GM23338 (cell line): ENCODE results near the gene PHYKPL. TPM values are rescaled to one million over a fixed set of nuclear protein-coding genes. Genes with fewer than 3 reads are reported as not detected.

ENCODE experiments used
- ATAC-seq: fragments of 200-7000 bp; cut with Tn5 transposase; 3 replicates; pipeline ENCODE4 v1.9.1; 2020
- DNase-seq: peaks from one replicate; pipeline ENCODE4 v3.0.0-alpha.2; 2015; ENCODE audit warnings: low spot score
- H2AFZ ChIP-seq: fragments of 200-600 bp; sonication (generic); 2 replicates; pipeline ENCODE4 v1.8.0; 2016; ENCODE audit warnings: antibody characterized with exemption, mild to moderate bottlenecking, moderate library complexity
- H3F3A ChIP-seq: fragments of 200-600 bp; sonication (generic); replicated peaks from 2 replicates; pipeline ENCODE4 v1.8.0; 2017; ENCODE audit warnings: antibody characterized with exemption, mixed run types, low read depth
- H3K27ac ChIP-seq: fragments of 200-600 bp; sonication (generic); 2 replicates; pipeline ENCODE4 v1.6.1; 2016; ENCODE audit warnings: low read depth
- H3K27me3 ChIP-seq: fragments of 200-600 bp; sonication (generic); 2 replicates; pipeline ENCODE4 v1.8.0; 2016; ENCODE audit warnings: mild to moderate bottlenecking, mixed run types, moderate library complexity; ENCODE audit not compliant: insufficient read depth
- H3K36me3 ChIP-seq: fragments of 200-600 bp; sonication (generic); 2 replicates; pipeline ENCODE4 v1.8.0; 2016; ENCODE audit warnings: mild to moderate bottlenecking; ENCODE audit not compliant: insufficient read depth
- H3K4me1 ChIP-seq: fragments of 200-600 bp; sonication (generic); 2 replicates; pipeline ENCODE4 v1.8.0; 2016; ENCODE audit warnings: mild to moderate bottlenecking, moderate library complexity; ENCODE audit not compliant: insufficient read depth
- H3K4me2 ChIP-seq: fragments of 200-600 bp; sonication (generic); 2 replicates; pipeline ENCODE4 v1.7.1; 2017; ENCODE audit warnings: mixed run types
- H3K4me3 ChIP-seq: fragments of 200-600 bp; sonication (generic); 2 replicates; pipeline ENCODE4 v1.6.1; 2016; ENCODE audit warnings: mixed run types
- H3K79me2 ChIP-seq: fragments of 200-600 bp; sonication (generic); replicated peaks from 2 replicates; pipeline ENCODE4 v1.8.0; 2017; ENCODE audit warnings: mild to moderate bottlenecking; ENCODE audit not compliant: insufficient read depth
- H3K9me2 ChIP-seq: fragments of 200-600 bp; sonication (generic); 2 replicates; pipeline ENCODE4 v1.8.0; 2017; ENCODE audit not compliant: insufficient read depth
- H4K20me1 ChIP-seq: fragments of 200-600 bp; sonication (generic); replicated peaks from 2 replicates; pipeline ENCODE4 v1.8.0; 2017; ENCODE audit warnings: mild to moderate bottlenecking; ENCODE audit not compliant: insufficient read depth
- H3K27ac Mint-ChIP-seq: 2 replicates; pipeline ENCODE4 v1.8.0; 2020; ENCODE audit warnings: inconsistent platforms, mild to moderate bottlenecking, moderate library complexity, mixed read lengths
- H3K27me3 Mint-ChIP-seq: 3 replicates; pipeline ENCODE4 v1.8.0; 2022; ENCODE audit warnings: low read depth, mild to moderate bottlenecking, moderate library complexity, mixed read lengths, inconsistent platforms; ENCODE audit not compliant: insufficient read depth, poor library complexity
- H3K36me3 Mint-ChIP-seq: 3 replicates; pipeline ENCODE4 v1.8.0; 2021; ENCODE audit warnings: low read depth, mild to moderate bottlenecking, inconsistent platforms, moderate library complexity, mixed read lengths
- H3K4me1 Mint-ChIP-seq: 3 replicates; pipeline ENCODE4 v1.8.0; 2020; ENCODE audit warnings: mild to moderate bottlenecking, inconsistent platforms, mixed read lengths
- H3K4me3 Mint-ChIP-seq: 3 replicates; pipeline ENCODE4 v1.8.0; 2021; ENCODE audit warnings: moderate library complexity, mild to moderate bottlenecking, inconsistent platforms, mixed read lengths
- H3K9me3 Mint-ChIP-seq: 3 replicates; pipeline ENCODE4 v1.8.0; 2020; ENCODE audit warnings: moderate library complexity, mild to moderate bottlenecking, inconsistent platforms, mixed read lengths
- CREB1 ChIP-seq: fragments of 250-450 bp; sonication (Bioruptor Pico); IDR thresholded peaks from 2 replicates; pipeline ENCODE4 v1.5.0; 2020; ENCODE audit warnings: low read depth, mild to moderate bottlenecking, moderate library complexity
- EZH2 ChIP-seq: fragments of 200-600 bp; sonication (generic); IDR thresholded peaks from one replicate; pipeline ENCODE4 v1.8.0; 2017; ENCODE audit warnings: antibody characterized with exemption, mild to moderate bottlenecking, low read depth; ENCODE audit not compliant: unreplicated experiment
- EZH2phosphoT487 ChIP-seq: fragments of 200-600 bp; sonication (generic); IDR thresholded peaks from one replicate; pipeline ENCODE4 v1.8.1; 2018; ENCODE audit warnings: antibody characterized with exemption; ENCODE audit not compliant: unreplicated experiment
- JUNB ChIP-seq: IDR thresholded peaks from one replicate; pipeline ENCODE4 v1.6.1; 2016; ENCODE audit warnings: antibody characterized with exemption; ENCODE audit not compliant: unreplicated experiment
- NANOG ChIP-seq: IDR thresholded peaks from 2 replicates; pipeline ENCODE4 v1.6.1; 2016; ENCODE audit warnings: antibody characterized with exemption, borderline replicate concordance
- STAT1 ChIP-seq: IDR thresholded peaks from one replicate; pipeline ENCODE4 v1.6.1; 2016; ENCODE audit warnings: antibody characterized with exemption; ENCODE audit not compliant: unreplicated experiment
- ZNF114 ChIP-seq: fragments of 250-450 bp; sonication (Bioruptor Pico); IDR thresholded peaks from 2 replicates; pipeline ENCODE4 v1.5.0; 2020; ENCODE audit warnings: mild to moderate bottlenecking, moderate library complexity
- ZNF331 ChIP-seq: fragments of 250-450 bp; sonication (Bioruptor Pico); IDR thresholded peaks from 2 replicates; pipeline ENCODE4 v1.5.0; 2020; ENCODE audit warnings: low read depth, mild to moderate bottlenecking, moderate library complexity
- polyA plus RNA-seq: library from polyadenylated mRNA; unstranded; fragments of >200 nt; fragmentation: Nextera tagmentation; extraction: Ambion mirVana; gene quantifications from 2 replicates; pipeline ENCODE4 v1.2.1, GENCODE V29; 2016
- total RNA-seq: library from RNA; depleted of rRNA; stranded (reverse); fragments of >200 nt; shearing (Covaris generic); gene quantifications from 2 replicates; pipeline ENCODE4 v1.2.3, GENCODE V29; 2014
- TF ChIP-seq, protein P1 (sequence below): fragments of 250-450 bp; sonication (Bioruptor Pico); IDR thresholded peaks from 2 replicates; pipeline ENCODE4 v1.5.0; 2020; ENCODE audit warnings: mild to moderate bottlenecking, moderate library complexity
- TF ChIP-seq, protein P2 (sequence below): IDR thresholded peaks from one replicate; pipeline ENCODE4 v1.6.1; 2018; ENCODE audit warnings: antibody characterized with exemption; ENCODE audit not compliant: unreplicated experiment
- TF ChIP-seq, protein P3 (sequence below), 2 experiments: fragments of 200-600 bp in 1 of 2; sonication (generic) in 1 of 2; conservative IDR thresholded peaks; 2 replicates each; pipeline versions ENCODE4 v1.5.1 to v1.6.1; 2016 to 2017; ENCODE audit warnings: antibody characterized with exemption in 2 of 2, low read depth in 2 of 2, mild to moderate bottlenecking in 2 of 2, moderate library complexity in 1 of 2
- TF ChIP-seq, protein P4 (sequence below): IDR thresholded peaks from 2 replicates; pipeline ENCODE4 v1.6.1; 2016; ENCODE audit warnings: antibody characterized with exemption

The PHYKPL gene
- total and polyA plus RNA-seq, 2 experiments from 2014 or later, result 15.9 to 20.8 TPM

DNA sequence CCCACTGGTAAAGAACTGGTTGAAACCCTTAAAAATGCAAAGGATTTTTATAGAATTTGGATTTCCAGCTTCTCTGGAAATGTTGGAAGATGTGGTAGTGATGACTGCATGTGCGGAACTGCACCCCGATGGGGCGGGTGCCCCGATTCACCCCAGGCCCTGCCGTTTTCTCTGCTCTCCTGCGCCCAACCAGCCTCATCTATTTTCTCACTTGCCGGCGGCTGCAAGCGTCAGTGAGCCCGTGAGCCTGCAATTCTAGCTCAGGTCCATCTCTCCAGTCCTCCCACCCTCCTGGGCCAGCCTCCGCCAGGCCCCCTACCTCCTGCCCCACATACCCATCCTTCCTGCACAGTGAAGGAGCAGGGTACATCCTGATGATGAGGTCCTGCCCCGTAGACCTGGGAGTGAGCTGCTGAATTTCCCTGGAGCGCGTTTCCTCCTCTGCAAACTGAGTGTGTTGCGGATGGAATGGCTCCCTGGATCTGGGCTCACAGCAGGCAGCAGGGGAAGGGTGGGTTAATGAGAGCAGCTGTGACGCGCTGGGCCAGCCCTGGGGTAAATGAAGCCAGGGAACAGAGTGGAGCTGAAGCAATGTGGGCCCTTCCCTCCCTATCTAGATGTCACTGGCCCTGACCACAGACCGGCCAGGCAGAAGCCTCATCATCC lies 45.9 kb upstream of the PHYKPL start (continued):
- TF ChIP-seq, protein P1, sequence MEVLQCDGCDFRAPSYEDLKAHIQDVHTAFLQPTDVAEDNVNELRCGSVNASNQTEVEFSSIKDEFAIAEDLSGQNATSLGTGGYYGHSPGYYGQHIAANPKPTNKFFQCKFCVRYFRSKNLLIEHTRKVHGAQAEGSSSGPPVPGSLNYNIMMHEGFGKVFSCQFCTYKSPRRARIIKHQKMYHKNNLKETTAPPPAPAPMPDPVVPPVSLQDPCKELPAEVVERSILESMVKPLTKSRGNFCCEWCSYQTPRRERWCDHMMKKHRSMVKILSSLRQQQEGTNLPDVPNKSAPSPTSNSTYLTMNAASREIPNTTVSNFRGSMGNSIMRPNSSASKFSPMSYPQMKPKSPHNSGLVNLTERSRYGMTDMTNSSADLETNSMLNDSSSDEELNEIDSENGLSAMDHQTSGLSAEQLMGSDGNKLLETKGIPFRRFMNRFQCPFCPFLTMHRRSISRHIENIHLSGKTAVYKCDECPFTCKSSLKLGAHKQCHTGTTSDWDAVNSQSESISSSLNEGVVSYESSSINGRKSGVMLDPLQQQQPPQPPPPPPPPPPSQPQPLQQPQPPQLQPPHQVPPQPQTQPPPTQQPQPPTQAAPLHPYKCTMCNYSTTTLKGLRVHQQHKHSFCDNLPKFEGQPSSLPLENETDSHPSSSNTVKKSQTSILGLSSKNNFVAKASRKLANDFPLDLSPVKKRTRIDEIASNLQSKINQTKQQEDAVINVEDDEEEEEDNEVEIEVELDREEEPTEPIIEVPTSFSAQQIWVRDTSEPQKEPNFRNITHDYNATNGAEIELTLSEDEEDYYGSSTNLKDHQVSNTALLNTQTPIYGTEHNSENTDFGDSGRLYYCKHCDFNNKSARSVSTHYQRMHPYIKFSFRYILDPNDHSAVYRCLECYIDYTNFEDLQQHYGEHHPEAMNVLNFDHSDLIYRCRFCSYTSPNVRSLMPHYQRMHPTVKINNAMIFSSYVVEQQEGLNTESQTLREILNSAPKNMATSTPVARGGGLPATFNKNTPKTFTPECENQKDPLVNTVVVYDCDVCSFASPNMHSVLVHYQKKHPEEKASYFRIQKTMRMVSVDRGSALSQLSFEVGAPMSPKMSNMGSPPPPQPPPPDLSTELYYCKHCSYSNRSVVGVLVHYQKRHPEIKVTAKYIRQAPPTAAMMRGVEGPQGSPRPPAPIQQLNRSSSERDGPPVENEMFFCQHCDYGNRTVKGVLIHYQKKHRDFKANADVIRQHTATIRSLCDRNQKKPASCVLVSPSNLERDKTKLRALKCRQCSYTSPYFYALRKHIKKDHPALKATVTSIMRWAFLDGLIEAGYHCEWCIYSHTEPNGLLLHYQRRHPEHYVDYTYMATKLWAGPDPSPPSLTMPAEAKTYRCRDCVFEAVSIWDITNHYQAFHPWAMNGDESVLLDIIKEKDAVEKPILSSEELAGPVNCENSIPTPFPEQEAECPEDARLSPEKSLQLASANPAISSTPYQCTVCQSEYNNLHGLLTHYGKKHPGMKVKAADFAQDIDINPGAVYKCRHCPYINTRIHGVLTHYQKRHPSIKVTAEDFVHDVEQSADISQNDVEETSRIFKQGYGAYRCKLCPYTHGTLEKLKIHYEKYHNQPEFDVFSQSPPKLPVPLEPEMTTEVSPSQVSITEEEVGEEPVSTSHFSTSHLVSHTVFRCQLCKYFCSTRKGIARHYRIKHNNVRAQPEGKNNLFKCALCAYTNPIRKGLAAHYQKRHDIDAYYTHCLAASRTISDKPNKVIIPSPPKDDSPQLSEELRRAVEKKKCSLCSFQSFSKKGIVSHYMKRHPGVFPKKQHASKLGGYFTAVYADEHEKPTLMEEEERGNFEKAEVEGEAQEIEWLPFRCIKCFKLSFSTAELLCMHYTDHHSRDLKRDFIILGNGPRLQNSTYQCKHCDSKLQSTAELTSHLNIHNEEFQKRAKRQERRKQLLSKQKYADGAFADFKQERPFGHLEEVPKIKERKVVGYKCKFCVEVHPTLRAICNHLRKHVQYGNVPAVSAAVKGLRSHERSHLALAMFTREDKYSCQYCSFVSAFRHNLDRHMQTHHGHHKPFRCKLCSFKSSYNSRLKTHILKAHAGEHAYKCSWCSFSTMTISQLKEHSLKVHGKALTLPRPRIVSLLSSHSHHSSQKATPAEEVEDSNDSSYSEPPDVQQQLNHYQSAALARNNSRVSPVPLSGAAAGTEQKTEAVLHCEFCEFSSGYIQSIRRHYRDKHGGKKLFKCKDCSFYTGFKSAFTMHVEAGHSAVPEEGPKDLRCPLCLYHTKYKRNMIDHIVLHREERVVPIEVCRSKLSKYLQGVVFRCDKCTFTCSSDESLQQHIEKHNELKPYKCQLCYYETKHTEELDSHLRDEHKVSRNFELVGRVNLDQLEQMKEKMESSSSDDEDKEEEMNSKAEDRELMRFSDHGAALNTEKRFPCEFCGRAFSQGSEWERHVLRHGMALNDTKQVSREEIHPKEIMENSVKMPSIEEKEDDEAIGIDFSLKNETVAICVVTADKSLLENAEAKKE, result no peak
- no peak for TF ChIP-seq NANOG
- no peak for TF ChIP-seq EZH2
- TF ChIP-seq CREB1, result no peak
- TF ChIP-seq STAT1, result no peak
- TF ChIP-seq ZNF331 (CRISPR knock-in tag), result no peak

DNA sequence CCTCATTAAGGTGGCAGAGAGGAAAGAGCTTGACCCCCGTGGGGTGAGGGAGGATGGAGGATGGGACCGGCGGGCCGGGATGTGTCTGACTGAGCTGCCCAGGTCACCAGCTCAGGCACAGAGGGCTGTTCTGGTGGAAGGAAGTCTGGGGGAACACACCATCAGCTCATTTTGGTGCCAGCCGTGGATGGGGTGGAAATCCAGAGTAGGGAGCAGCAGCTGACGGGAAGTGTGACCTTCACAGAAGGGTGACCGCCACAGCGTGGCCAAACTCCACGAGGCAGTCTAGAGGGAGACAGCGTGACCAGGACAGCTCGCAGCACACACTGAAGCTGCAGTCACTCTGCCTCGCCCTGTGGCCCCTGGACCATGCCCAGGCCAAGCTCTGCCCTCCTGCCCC lies 45.3 kb upstream of the PHYKPL start:
- Histone ChIP-seq H4K20me1 (no peaks in the 10 kb centered on the region), H3K4me2 (no peak overlapping the region), H3K4me3 (no peak overlapping the region), H3K9me2 (no peaks in the 10 kb centered on the region), H3K36me3 (no peaks in the 10 kb centered on the region), H3F3A (no peaks in the 10 kb centered on the region), H3K27me3 (no peaks in the 10 kb centered on the region), H3K79me2 (no peaks in the 10 kb centered on the region), H3K4me1 (no peaks in the 10 kb centered on the region), H3K27ac (no peak overlapping the region), H2AFZ (no peak overlapping the region)
- peaks cover 2% of the 10 kb centered on the region; the same call in 2 of the 3 replicates for H3K9me3 Mint-ChIP-seq
- no peak for DNase-seq
- peaks cover 19% of the 10 kb centered on the region for H3K27me3 Mint-ChIP-seq
- no peak overlapping the region for H3K4me3 Mint-ChIP-seq
- peaks cover 6% of the 10 kb centered on the region for H3K4me1 Mint-ChIP-seq
- no peak overlapping the region for H3K27ac Mint-ChIP-seq
- ATAC-seq, result no peak
- no peaks in the 10 kb centered on the region for H3K36me3 Mint-ChIP-seq
- TF ChIP-seq ZNF331 (CRISPR knock-in tag), result no peak
- TF ChIP-seq, protein P2, sequence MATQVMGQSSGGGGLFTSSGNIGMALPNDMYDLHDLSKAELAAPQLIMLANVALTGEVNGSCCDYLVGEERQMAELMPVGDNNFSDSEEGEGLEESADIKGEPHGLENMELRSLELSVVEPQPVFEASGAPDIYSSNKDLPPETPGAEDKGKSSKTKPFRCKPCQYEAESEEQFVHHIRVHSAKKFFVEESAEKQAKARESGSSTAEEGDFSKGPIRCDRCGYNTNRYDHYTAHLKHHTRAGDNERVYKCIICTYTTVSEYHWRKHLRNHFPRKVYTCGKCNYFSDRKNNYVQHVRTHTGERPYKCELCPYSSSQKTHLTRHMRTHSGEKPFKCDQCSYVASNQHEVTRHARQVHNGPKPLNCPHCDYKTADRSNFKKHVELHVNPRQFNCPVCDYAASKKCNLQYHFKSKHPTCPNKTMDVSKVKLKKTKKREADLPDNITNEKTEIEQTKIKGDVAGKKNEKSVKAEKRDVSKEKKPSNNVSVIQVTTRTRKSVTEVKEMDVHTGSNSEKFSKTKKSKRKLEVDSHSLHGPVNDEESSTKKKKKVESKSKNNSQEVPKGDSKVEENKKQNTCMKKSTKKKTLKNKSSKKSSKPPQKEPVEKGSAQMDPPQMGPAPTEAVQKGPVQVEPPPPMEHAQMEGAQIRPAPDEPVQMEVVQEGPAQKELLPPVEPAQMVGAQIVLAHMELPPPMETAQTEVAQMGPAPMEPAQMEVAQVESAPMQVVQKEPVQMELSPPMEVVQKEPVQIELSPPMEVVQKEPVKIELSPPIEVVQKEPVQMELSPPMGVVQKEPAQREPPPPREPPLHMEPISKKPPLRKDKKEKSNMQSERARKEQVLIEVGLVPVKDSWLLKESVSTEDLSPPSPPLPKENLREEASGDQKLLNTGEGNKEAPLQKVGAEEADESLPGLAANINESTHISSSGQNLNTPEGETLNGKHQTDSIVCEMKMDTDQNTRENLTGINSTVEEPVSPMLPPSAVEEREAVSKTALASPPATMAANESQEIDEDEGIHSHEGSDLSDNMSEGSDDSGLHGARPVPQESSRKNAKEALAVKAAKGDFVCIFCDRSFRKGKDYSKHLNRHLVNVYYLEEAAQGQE, result no peak
- TF ChIP-seq ZNF114 (CRISPR knock-in tag), result no peak
- TF ChIP-seq NANOG, result no peak
- TF ChIP-seq, protein P3, sequence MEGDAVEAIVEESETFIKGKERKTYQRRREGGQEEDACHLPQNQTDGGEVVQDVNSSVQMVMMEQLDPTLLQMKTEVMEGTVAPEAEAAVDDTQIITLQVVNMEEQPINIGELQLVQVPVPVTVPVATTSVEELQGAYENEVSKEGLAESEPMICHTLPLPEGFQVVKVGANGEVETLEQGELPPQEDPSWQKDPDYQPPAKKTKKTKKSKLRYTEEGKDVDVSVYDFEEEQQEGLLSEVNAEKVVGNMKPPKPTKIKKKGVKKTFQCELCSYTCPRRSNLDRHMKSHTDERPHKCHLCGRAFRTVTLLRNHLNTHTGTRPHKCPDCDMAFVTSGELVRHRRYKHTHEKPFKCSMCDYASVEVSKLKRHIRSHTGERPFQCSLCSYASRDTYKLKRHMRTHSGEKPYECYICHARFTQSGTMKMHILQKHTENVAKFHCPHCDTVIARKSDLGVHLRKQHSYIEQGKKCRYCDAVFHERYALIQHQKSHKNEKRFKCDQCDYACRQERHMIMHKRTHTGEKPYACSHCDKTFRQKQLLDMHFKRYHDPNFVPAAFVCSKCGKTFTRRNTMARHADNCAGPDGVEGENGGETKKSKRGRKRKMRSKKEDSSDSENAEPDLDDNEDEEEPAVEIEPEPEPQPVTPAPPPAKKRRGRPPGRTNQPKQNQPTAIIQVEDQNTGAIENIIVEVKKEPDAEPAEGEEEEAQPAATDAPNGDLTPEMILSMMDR (conservative IDR thresholded peaks at IDR 0.05; ENCODE audit: low read depth in 2 of 2), result no peak
- TF ChIP-seq EZH2phosphoT487, result no peak
- TF ChIP-seq, protein P4, sequence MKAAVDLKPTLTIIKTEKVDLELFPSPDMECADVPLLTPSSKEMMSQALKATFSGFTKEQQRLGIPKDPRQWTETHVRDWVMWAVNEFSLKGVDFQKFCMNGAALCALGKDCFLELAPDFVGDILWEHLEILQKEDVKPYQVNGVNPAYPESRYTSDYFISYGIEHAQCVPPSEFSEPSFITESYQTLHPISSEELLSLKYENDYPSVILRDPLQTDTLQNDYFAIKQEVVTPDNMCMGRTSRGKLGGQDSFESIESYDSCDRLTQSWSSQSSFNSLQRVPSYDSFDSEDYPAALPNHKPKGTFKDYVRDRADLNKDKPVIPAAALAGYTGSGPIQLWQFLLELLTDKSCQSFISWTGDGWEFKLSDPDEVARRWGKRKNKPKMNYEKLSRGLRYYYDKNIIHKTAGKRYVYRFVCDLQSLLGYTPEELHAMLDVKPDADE, result no peak
- TF ChIP-seq EZH2, result no peak
- no peak for TF ChIP-seq JUNB
